ENCODE measurements around the gene DMD.
"Not testable (repeated sequence)": the region's sequence is repeated elsewhere in the genome, so short reads cannot be mapped to it uniquely, and the experiment has no call there.

DMD gene

DNA sequence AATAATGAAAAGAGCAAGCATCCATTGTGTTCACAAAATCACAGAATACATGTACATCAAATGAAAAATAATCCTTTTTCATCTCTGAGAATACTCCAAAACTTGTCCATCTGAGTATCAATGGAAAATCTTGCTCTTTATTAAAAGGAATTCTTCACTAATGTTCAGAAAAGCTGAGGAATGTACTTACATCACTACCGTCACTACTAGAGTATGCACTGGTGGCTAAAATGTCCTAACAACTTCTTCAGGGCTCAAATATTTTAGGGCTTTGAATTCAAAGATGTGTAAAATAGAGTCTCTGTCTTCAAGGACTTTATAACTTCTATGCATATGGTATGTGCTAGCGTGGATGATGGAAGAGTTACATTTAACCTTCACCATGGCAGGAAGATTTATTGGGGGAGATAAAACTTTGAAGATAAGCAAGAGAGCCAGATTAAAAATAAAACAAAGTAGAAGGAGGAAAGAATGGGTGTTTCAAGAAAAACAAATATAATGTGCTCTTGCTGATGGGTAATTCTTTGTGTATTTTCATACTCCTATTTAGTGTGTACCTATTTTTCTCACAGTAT is 55.1 kb downstream of the DMD start:
- DNase-seq (ENCODE audit: low read depth in 3 of 3) = no peak

GRCh38 chrX:33149580-33149979 is 61.8 kb downstream of the DMD start:
- DNase-seq (ENCODE audit: low read depth in 3 of 3) = no peak

GRCh38 chrX:33149085-33149484 is 62.3 kb downstream of the DMD start:
- no peak for DNase-seq (ENCODE audit: low read depth in 3 of 3)

GRCh38 chrX:33142331-33142730 is 69.0 kb downstream of the DMD start:
- no peak for DNase-seq (ENCODE audit: low read depth in 3 of 3)

- no peak for DNase-seq (ENCODE audit: low read depth in 3 of 3)
Measured at GRCh38 chrX:33138677-33139249, 72.6 kb downstream of the DMD start.

- no peak for DNase-seq (ENCODE audit: low read depth in 3 of 3)
Measured at GRCh38 chrX:33134164-33134563, 77.2 kb downstream of the DMD start.

DNA sequence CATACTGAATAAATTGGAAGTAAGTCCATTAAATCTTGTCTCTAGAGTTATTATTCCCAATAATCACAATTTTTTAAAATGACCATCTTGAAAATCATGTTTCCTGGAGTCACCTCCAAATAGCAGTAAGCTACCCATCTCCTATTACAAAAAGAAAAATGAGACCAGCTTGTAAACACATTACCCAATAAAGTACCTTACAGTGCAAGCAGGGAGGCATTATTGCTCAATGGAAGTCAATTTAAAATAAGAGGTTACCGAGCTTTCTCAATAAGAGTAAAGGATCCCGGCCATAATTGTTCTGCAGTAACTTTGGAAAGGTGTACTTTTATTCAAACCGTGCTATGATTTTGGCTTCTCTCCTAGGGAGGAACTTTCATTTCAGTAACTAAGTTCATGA is 78.0 kb downstream of the DMD start:
- no peak for DNase-seq (ENCODE audit: low read depth in 3 of 3)

DNA sequence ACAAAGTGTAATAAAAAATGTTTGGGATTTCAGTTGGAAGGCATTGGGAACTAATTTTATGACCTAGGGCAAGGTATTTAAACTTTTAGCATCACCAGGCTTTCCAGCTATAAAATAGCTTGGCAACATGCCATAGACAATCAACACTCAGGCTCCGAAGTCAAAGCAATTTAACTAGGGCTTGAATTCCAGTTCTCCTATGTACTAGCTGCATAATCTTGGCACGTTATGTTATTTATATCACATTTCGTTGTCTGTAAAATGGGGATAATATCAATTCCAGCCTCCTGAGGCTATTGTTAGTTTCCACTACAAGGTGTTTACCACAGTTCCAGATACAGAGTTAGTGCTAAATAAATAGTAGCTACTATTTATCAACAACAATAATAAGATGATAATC is 78.8 kb downstream of the DMD start:
- no peak for DNase-seq (ENCODE audit: low read depth in 3 of 3)

- no peak for DNase-seq (ENCODE audit: low read depth in 3 of 3)
Measured at GRCh38 chrX:33129607-33130006, 81.7 kb downstream of the DMD start.

- DNase-seq (ENCODE audit: low read depth in 3 of 3) = no peak
Measured at GRCh38 chrX:33128048-33128805, 83.1 kb downstream of the DMD start.

- no peak for DNase-seq (ENCODE audit: low read depth in 3 of 3)
Measured at GRCh38 chrX:33126469-33126868, 84.9 kb downstream of the DMD start.

DNA sequence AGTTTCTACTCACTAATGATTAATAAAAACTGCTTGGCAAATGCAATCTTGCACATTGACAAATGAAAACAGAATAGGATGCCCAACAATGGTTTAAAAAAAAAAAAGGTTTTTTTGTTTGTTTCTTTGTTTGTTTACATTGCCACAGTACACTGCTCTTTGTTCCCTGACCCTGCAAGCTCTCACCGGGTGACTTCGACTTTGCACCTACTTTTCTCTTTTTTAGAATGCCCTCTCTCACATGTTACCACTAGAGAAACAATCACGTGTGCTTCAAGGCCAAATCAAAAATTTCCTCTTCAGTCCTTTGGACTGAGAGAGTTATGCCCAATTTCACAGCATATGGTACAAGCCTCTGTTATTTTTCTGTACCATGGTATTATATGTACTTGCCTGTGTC is 101.5 kb downstream of the DMD start:
- no peak for DNase-seq (ENCODE audit: low read depth in 3 of 3)

- DNase-seq (ENCODE audit: low read depth in 3 of 3) = no peak
Measured at GRCh38 chrX:33106737-33107136, 104.6 kb downstream of the DMD start.

- no peak for DNase-seq (ENCODE audit: low read depth in 3 of 3)
Measured at GRCh38 chrX:33095079-33095478, 116.3 kb downstream of the DMD start.

DNA sequence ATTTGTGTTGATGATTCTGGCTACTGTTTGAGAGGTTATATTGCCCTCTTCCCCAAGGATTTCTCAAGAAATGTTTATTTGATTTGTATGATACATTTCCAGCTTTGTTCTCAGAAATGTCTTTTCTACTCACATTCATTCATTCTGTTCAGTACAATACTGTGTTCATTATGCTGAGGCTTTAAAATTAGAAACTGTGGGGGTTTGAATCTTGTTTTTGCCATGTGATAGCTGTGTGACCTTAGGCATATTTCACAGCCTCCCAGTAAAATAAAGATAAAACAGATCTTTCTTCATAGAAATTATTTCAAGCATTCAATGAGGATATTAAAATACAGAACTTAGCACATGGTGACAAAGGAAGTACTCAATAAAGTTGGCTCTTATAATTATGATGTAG is 123.9 kb downstream of the DMD start:
- DNase-seq (ENCODE audit: low read depth in 3 of 3) = no peak

DNA sequence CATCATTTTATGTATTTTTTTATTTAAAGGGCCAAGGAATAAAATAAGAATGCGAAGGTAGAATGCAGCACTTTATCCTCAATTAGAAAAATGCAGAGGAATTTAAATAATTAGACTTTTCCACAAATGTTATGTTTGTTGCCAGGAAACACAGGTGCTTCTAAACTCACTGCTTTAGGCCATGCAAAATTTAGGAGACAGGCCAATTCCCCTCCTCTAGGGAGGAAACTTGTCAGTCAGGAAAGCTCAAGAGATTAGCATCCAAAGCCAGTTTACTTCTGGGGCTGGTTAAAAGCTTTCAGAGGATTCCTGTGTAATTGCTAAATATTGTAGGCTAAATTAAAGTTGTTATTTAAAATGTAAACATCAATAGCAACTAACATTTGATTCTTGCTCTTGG is 124.5 kb downstream of the DMD start:
- DNase-seq (ENCODE audit: low read depth in 3 of 3) = no peak

DNA sequence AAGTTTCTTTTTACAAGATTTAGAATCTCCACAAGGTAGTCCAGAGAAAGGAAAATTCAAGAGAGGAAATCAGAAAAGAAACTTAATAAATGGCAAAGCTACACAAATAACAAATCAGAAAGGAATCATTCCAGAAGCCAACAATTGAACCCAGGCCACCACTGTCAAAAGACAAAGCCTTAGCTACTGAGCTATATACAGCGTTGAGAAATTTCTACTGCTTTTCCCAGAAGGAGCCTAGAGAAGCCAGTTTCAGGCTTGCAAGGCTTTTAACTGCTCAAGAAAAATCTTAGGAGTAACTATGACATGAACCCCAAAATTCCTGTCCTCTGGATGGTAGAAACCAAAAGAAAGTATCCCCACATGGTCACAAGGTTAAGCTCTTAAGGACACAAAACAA is 129.0 kb downstream of the DMD start:
- no peak for DNase-seq (ENCODE audit: low read depth in 3 of 3)

- no peak for DNase-seq (ENCODE audit: low read depth in 3 of 3)
Measured at GRCh38 chrX:33078273-33078672, 133.1 kb downstream of the DMD start.

- DNase-seq (ENCODE audit: low read depth in 3 of 3) = not testable (repeated sequence)
Measured at GRCh38 chrX:33073660-33074059, 137.7 kb downstream of the DMD start.

DNA sequence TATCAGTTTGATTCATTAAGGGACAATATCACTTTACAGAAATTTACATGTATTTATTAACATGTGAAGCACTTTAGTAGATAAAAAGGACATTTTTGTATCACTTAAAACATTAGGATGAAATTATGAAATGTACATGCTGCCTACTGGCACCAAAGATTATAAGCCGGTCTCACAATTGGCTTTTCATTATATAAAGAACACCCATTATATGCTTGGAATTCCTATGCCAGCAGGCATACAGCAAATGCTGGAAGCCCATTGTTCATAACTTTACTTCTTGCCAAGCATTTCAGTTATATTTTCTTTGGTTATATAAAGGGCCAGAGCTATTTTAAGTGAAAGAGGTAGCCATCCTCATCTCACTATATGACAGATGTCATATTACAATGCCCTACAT is 145.9 kb downstream of the DMD start:
- DNase-seq (ENCODE audit: low read depth in 3 of 3) = no peak

DNA sequence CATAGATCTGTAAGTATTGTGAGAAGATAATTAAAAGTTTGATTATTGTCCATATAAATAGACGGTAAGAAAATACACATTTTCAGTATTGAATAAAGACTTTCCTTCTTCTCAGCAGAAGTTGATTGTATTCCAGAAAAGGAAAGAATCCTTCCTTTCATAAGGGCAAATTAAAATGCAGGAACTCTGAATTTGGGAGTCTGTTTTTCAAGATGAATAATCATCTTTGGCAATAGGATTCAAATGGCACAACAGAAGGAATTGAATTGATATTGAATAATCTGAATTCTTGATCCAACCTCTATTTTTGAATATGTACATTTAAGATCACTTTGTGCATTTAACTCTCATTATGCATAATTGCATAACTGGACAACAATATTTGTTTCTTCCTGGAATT is 149.3 kb downstream of the DMD start:
- no peak for DNase-seq (ENCODE audit: low read depth in 3 of 3)

DNA sequence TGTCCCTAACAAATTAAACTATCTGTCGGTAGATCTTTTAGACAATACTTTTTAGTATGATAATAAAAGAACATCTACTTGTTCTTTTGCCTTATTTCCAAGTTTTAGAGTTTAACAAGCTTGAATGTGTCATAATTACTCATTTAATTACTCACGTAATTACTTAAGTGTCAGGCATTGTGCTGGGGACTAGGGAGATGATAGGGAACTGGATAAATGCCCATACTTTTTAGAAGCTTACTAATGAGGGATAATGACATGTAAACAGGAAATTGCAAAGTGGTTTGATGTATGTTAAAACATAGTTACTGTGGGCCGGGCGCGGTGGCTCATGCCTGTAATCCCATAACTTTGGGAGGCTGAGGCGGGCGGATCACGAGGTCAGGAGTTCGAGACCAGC is 158.3 kb downstream of the DMD start:
- no peak for DNase-seq (ENCODE audit: low read depth in 3 of 3)

DNA sequence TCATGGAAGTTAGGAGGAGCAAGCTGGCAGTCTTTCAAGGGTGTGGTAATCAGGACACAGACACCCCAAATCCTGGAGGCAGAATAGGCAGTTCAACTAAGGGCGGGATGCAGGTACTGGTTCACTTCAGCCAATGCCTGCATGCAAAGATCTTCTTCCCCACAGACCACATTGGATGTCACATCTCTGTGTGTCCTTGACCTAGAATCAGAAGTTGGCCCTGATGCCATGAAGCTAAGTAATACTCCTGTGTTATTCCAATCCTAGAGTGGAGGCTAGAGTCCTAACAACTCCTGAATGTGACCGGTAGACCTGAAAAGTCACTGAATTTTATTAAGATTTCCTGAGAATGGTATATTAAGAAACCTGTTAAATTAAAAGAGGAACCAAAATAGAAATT is 165.5 kb downstream of the DMD start:
- DNase-seq (ENCODE audit: low read depth in 3 of 3) = no peak

DNA sequence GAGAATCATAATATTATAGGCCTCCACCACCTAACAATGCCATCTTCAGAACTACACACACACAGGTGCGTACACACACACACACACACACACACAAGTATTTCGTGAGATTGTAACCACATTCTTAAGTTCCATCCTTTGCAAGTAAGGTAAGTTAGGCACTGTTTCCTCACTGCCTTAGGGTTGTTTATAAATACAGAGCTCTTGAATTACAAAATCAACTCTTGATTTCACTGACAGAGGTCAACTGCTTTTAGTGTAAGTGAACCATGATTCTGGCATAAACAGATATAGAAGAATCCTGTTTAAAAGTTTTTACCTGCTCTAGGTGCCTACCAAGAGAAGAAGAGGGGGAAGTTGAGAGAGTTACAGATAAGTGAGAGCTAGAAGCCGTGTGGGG is 166.1 kb downstream of the DMD start:
- DNase-seq (ENCODE audit: low read depth in 3 of 3) = no peak
